Stimulated activated naive B cell treated with anti-CD40 and anti-IgM and Interleukin-4, amounts not matched to agents 10 μg/mL and 1 μg/mL and 100 μg/mL, for 72 hours (primary cell): ENCODE data around the gene RAMAC.
"Not testable (repeated sequence)": the region's sequence is repeated elsewhere in the genome, so short reads cannot be mapped to it uniquely, and the experiment has no call there.

Experiments used
- ATAC-seq, 2 donors: fragments of 150-1000 bp; cut with Tn5 transposase; replicated peaks; 2 replicates each; pipeline ENCODE4 v1.10.0; 2021; ENCODE audit warnings: moderate library complexity in 1 of 2
- DNase-seq: peaks from one replicate; pipeline ENCODE4 v3.0.0; 2021
- H3K27ac Mint-ChIP-seq: one replicate; pipeline ENCODE4 v1.8.0; 2022; ENCODE audit warnings: mild to moderate bottlenecking, mixed read lengths
- H3K27me3 Mint-ChIP-seq, 2 donors: one replicate each; pipeline ENCODE4 v1.8.0; 2022; ENCODE audit warnings: mixed read lengths in 2 of 2
- H3K36me3 Mint-ChIP-seq, 2 donors: one replicate each; pipeline ENCODE4 v1.8.0; 2022; ENCODE audit warnings: mixed read lengths in 2 of 2, mild to moderate bottlenecking in 1 of 2
- H3K4me1 Mint-ChIP-seq, 2 donors: one replicate each; pipeline ENCODE4 v1.8.0; 2022; ENCODE audit warnings: mixed read lengths in 2 of 2, mild to moderate bottlenecking in 1 of 2
- H3K4me3 Mint-ChIP-seq, 2 donors: one replicate each; pipeline ENCODE4 v1.8.0; 2022; ENCODE audit warnings: mild to moderate bottlenecking in 2 of 2, mixed read lengths in 2 of 2, moderate library complexity in 1 of 2
- H3K9me3 Mint-ChIP-seq, 2 donors: one replicate each; pipeline ENCODE4 v1.8.0; 2022; ENCODE audit warnings: mixed read lengths in 2 of 2, mild to moderate bottlenecking in 1 of 2

Gene RAMAC

GRCh38 chr15:83012076-83012426, 26.0 kb downstream of the RAMAC start:
- peaks cover 0 to 8% of the 10 kb centered on the region in 2 donors for H3K9me3 Mint-ChIP-seq
- peaks cover 35 to 38% of the 10 kb centered on the region in 2 donors for H3K4me1 Mint-ChIP-seq
- ATAC-seq = no peak
- peak overlapping the region; percentile 90 for H3K27ac Mint-ChIP-seq
- no peaks in the 10 kb centered on the region for H3K27me3 Mint-ChIP-seq
- peak overlapping the region; percentile 88 to 91 for H3K4me3 Mint-ChIP-seq
- H3K36me3 Mint-ChIP-seq = peaks cover 2 to 44% of the 10 kb centered on the region in 2 donors
- no peak for DNase-seq

- Mint-ChIP-seq H3K36me3 (peaks cover 2 to 44% of the 10 kb centered on the region in 2 donors), H3K27me3 (no peaks in the 10 kb centered on the region), H3K27ac (peak overlapping the region; percentile 28), H3K9me3 (peaks cover 0 to 8% of the 10 kb centered on the region in 2 donors), H3K4me3 (peak overlapping the region; percentile 88 to 91), H3K4me1 (peaks cover 33 to 38% of the 10 kb centered on the region in 2 donors)
- DNase-seq = no peak
- ATAC-seq = no peak
Measured at GRCh38 chr15:83012636-83013035, 26.6 kb downstream of the RAMAC start.

GRCh38 chr15:83014205-83014653, 28.2 kb downstream of the RAMAC start:
- no peak for DNase-seq
- no peak for ATAC-seq
- Mint-ChIP-seq H3K27ac (peak overlapping the region; percentile 44), H3K4me1 (peaks cover 33 to 38% of the 10 kb centered on the region in 2 donors), H3K27me3 (no peaks in the 10 kb centered on the region), H3K36me3 (peaks cover 2 to 45% of the 10 kb centered on the region in 2 donors), H3K4me3 (no peak overlapping the region), H3K9me3 (peaks cover 0 to 8% of the 10 kb centered on the region in 2 donors)

- Mint-ChIP-seq H3K27ac (peak overlapping the region; percentile 59), H3K4me1 (peaks cover 29 to 36% of the 10 kb centered on the region in 2 donors), H3K4me3 (no peak overlapping the region)
Measured at GRCh38 chr15:83015361-83015760, 29.4 kb downstream of the RAMAC start.

GRCh38 chr15:83016906-83017305, 30.9 kb downstream of the RAMAC start:
- H3K27ac Mint-ChIP-seq = no peak overlapping the region
- H3K4me1 Mint-ChIP-seq = peaks cover 22 to 27% of the 10 kb centered on the region in 2 donors

More at GRCh38 chr15:83015361-83015760, 29.4 kb downstream of the RAMAC start:
- DNase-seq (no peak), ATAC-seq (no peak)
- peaks cover 4 to 46% of the 10 kb centered on the region in 2 donors for H3K36me3 Mint-ChIP-seq
- H3K9me3 Mint-ChIP-seq = peaks cover 0 to 8% of the 10 kb centered on the region in 2 donors
- no peaks in the 10 kb centered on the region for H3K27me3 Mint-ChIP-seq

GRCh38 chr15:83018436-83018835, 32.4 kb downstream of the RAMAC start:
- Mint-ChIP-seq H3K27ac (no peak overlapping the region), H3K27me3 (no peaks in the 10 kb centered on the region), H3K4me3 (no peak overlapping the region), H3K9me3 (no peaks in the 10 kb centered on the region), H3K36me3 (peaks cover 9 to 32% of the 10 kb centered on the region in 2 donors), H3K4me1 (peaks cover 11 to 14% of the 10 kb centered on the region in 2 donors)
- DNase-seq = no peak
- no peak for ATAC-seq

More at GRCh38 chr15:83016906-83017305, 30.9 kb downstream of the RAMAC start:
- Mint-ChIP-seq H3K9me3 (peaks cover 0 to 8% of the 10 kb centered on the region in 2 donors), H3K27me3 (no peaks in the 10 kb centered on the region), H3K36me3 (peaks cover 9 to 43% of the 10 kb centered on the region in 2 donors), H3K4me3 (no peak overlapping the region)
- DNase-seq = no peak
- ATAC-seq = no peak

GRCh38 chr15:83030021-83030420, 44.0 kb downstream of the RAMAC start:
- no peak overlapping the region for H3K4me3 Mint-ChIP-seq
- DNase-seq (no peak), ATAC-seq (no peak)
- peaks cover 0 to 6% of the 10 kb centered on the region in 2 donors for H3K4me1 Mint-ChIP-seq
- no peaks in the 10 kb centered on the region for H3K27me3 Mint-ChIP-seq
- H3K9me3 Mint-ChIP-seq = peaks cover 0 to 2% of the 10 kb centered on the region in 2 donors
- peaks cover 32 to 37% of the 10 kb centered on the region in 2 donors for H3K36me3 Mint-ChIP-seq
- H3K27ac Mint-ChIP-seq = no peak overlapping the region

- H3K27me3 Mint-ChIP-seq, H3K4me3 Mint-ChIP-seq, H3K9me3 Mint-ChIP-seq, ATAC-seq, H3K4me1 Mint-ChIP-seq, DNase-seq: not testable (repeated sequence)
- Mint-ChIP-seq H3K36me3 (peaks cover 34 to 44% of the 10 kb centered on the region in 2 donors), H3K27ac (peak overlapping the region; percentile 65)
Measured at GRCh38 chr15:83031234-83031633, 45.2 kb downstream of the RAMAC start.

- peaks cover 0 to 3% of the 10 kb centered on the region in 2 donors for H3K9me3 Mint-ChIP-seq
- ATAC-seq = no peak
- H3K27me3 Mint-ChIP-seq = no peaks in the 10 kb centered on the region
- peaks cover 59 to 72% of the 10 kb centered on the region in 2 donors for H3K36me3 Mint-ChIP-seq
- DNase-seq = no peak
- peaks cover 10 to 27% of the 10 kb centered on the region in 2 donors for H3K4me1 Mint-ChIP-seq
- H3K27ac Mint-ChIP-seq = no peak overlapping the region
- H3K4me3 Mint-ChIP-seq = no peak overlapping the region
Measured at GRCh38 chr15:83036253-83036652, 50.2 kb downstream of the RAMAC start.

- H3K4me3 Mint-ChIP-seq = no peak overlapping the region
Measured at GRCh38 chr15:83039206-83039605, 53.2 kb downstream of the RAMAC start.

More at GRCh38 chr15:83039206-83039605, 53.2 kb downstream of the RAMAC start:
- no peak overlapping the region for H3K27ac Mint-ChIP-seq
- H3K27me3 Mint-ChIP-seq = no peaks in the 10 kb centered on the region
- H3K36me3 Mint-ChIP-seq = peaks cover 57 to 74% of the 10 kb centered on the region in 2 donors
- ATAC-seq (no peak), DNase-seq (no peak)
- H3K4me1 Mint-ChIP-seq = peaks cover 8 to 27% of the 10 kb centered on the region in 2 donors
- peaks cover 0 to 1% of the 10 kb centered on the region in 2 donors for H3K9me3 Mint-ChIP-seq
